Kidney epithelial cell (primary cell): ENCODE results near the gene RAB6A. TPM values are rescaled to one million over a fixed set of nuclear protein-coding genes. Genes with fewer than 3 reads are reported as not detected.
A peak's percentile ranks its signal among the peaks of the same experiment; 100 is the strongest.

Experiments
- DNase-seq: peaks from one replicate; pipeline ENCODE4 v3.0.0-alpha.2; 2010; ENCODE audit warnings: low read depth
- H3K27me3 ChIP-seq: 2 replicates; pipeline ENCODE4 v1.6.0; 2011; ENCODE audit warnings: low read length; ENCODE audit not compliant: control insufficient read depth, insufficient read depth
- H3K36me3 ChIP-seq: 2 replicates; pipeline ENCODE4 v1.5.1; 2011; ENCODE audit warnings: low read length; ENCODE audit not compliant: control insufficient read depth, insufficient read depth
- H3K4me3 ChIP-seq: 2 replicates; pipeline ENCODE4 v1.5.1; 2011; ENCODE audit warnings: low read depth, mild to moderate bottlenecking, control low read depth, low read length
- total RNA-seq: library from RNA; depleted of rRNA; stranded (reverse); fragments of >200 nt; gene quantifications from 2 replicates; pipeline ENCODE4 v1.2.3, GENCODE V29; 2015
- TF ChIP-seq, protein P1 (sequence below): IDR thresholded peaks from 2 replicates; pipeline ENCODE4 v1.5.1; 2011; ENCODE audit warnings: mild to moderate bottlenecking, moderate library complexity, low read length, control low read depth, inconsistent platforms; ENCODE audit not compliant: insufficient read depth, poor library complexity, severe bottlenecking

RAB6A gene
- total RNA-seq, 1 donor from 2014 or later: 120 TPM

DNA sequence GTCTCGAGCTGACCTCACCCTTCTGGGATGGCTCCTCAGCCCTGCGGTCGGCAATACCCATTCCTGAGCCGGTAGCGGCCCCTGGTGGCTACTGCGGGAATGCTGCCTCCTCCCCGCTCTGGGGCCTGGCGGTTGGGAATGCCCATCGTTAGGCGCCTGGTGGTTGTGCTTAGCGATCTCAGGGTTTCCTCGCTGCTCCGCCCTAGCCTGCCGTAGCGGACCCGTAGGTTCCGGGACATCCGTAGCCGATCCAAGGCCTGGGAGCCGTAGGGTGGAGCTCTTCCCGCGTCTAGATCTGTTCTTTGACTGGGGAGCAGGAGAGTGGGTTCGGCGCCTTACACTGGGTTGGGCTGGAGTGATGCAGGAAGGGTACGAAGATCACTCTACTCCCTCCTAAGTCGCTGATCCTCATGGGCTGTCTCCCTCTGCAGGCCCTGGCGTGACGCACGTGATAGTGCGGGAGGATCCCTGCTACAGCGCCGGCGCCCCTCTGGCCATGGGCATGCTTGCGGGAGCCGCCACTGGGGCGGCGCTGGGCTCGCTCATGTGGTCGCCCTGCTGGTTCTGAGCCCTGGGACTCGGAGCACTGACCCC lies 99.7 kb downstream of the RAB6A start:
- TF ChIP-seq, protein P1, sequence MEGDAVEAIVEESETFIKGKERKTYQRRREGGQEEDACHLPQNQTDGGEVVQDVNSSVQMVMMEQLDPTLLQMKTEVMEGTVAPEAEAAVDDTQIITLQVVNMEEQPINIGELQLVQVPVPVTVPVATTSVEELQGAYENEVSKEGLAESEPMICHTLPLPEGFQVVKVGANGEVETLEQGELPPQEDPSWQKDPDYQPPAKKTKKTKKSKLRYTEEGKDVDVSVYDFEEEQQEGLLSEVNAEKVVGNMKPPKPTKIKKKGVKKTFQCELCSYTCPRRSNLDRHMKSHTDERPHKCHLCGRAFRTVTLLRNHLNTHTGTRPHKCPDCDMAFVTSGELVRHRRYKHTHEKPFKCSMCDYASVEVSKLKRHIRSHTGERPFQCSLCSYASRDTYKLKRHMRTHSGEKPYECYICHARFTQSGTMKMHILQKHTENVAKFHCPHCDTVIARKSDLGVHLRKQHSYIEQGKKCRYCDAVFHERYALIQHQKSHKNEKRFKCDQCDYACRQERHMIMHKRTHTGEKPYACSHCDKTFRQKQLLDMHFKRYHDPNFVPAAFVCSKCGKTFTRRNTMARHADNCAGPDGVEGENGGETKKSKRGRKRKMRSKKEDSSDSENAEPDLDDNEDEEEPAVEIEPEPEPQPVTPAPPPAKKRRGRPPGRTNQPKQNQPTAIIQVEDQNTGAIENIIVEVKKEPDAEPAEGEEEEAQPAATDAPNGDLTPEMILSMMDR: peak; percentile 99
- DNase-seq: peak; percentile 28
- H3K27me3 ChIP-seq: peaks cover 4% of the 10 kb centered on the region
- peak overlapping the region; percentile 28 for H3K4me3 ChIP-seq
- no peaks in the 10 kb centered on the region for H3K36me3 ChIP-seq

DNA sequence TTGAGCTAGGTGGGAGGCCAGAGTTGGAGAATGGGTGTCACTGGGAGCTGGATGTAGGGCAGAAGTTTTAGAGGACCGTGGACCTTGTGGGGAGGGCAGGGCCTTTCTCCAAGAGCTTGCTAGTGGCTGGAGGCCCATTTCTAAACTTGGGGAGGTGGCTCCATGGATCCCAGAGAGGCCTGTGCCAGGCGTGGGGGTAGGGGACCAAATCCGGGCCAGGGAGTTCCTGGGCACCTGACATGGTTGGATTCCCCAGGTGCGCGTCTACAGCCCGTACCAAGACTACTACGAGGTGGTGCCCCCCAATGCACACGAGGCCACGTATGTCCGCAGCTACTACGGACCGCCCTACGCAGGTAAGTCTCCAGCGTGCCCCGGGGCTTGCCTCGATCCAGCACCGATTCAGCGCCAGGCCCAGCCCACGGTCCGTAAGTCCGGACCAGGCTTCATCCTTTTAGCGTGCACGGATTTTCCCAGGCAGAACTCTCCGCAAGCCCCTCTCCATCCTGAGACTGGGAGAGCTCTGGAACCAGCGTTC lies 100.3 kb downstream of the RAB6A start:
- Histone ChIP-seq H3K36me3 (no peaks in the 10 kb centered on the region), H3K4me3 (peak overlapping the region; percentile 28), H3K27me3 (peaks cover 4% of the 10 kb centered on the region)
- TF ChIP-seq, protein P1: no peak
- no peak for DNase-seq

DNA sequence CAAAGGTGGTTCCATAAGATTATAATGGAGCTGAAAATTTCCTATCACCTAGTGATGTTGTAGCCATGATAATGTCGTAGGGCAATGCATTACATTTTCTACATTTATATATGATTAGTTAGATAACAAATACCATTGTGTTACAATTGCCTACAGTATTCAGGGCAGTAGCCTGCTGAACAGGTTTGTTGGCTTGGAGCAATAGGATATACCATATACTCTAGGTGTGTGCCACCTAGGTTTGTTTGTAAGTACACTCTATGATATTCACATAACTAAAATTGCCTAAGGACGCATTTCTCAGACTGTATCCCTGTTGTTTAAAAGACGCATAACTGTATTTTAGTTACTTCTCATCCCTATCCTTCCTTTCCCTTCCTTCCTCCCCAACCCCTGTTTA lies 100.9 kb downstream of the RAB6A start:
- Histone ChIP-seq H3K27me3 (peaks cover 4% of the 10 kb centered on the region), H3K36me3 (no peaks in the 10 kb centered on the region), H3K4me3 (no peak overlapping the region)
- DNase-seq: no peak
- TF ChIP-seq, protein P1: no peak

DNA sequence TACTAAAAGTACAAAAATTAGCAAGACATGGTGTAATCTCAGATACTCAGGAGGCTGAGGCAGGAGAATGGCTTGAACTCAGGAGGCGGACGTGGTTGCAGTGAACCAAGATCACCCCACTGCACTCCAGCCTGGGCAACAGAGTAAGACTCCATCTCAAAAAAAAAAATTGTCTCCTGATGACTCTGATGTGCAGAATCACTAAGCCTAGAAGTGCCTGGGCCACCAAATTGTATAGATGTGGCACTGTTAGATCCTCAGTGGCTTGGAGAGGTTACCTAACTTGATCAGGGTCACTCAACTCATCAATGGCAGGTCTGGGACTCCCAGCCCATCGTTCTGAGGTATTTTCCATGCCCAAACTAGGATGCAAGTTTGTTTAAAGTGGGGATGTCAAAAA lies 103.9 kb downstream of the RAB6A start:
- Histone ChIP-seq H3K27me3 (peaks cover 4% of the 10 kb centered on the region), H3K36me3 (no peaks in the 10 kb centered on the region), H3K4me3 (no peak overlapping the region)
- DNase-seq: no peak
- TF ChIP-seq, protein P1: no peak

DNA sequence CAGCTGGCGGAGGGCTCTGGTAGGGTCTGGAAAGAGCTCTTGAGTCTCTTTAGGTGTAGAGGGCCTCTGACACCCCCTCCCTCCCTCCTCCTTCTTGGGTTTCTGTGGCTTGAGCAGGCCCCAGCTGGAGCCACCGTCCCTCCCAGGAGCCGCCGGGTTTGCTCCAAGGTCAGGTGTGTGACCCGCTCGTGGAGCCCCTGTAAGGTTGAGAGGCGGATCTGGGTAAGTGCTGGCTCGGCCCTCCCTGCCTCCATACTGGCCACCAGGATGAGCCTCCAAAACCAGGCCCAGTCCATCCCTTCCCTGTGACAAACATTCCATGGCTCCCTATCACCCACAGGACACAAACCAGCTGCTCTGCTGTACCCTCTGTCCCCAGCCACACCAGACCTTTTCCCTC lies 105.2 kb downstream of the RAB6A start:
- Histone ChIP-seq H3K36me3 (no peaks in the 10 kb centered on the region), H3K4me3 (no peak overlapping the region), H3K27me3 (no peaks in the 10 kb centered on the region)
- TF ChIP-seq, protein P1: no peak
- DNase-seq: no peak
